ENCODE results near the gene ZBTB24. TPM values are rescaled to one million over a fixed set of nuclear protein-coding genes. Genes with fewer than 3 reads are reported as not detected.

ZBTB24 gene
- total and polyA plus RNA-seq, 4 donors = 1.2 to 3.9 (median 2.2) TPM

DNA sequence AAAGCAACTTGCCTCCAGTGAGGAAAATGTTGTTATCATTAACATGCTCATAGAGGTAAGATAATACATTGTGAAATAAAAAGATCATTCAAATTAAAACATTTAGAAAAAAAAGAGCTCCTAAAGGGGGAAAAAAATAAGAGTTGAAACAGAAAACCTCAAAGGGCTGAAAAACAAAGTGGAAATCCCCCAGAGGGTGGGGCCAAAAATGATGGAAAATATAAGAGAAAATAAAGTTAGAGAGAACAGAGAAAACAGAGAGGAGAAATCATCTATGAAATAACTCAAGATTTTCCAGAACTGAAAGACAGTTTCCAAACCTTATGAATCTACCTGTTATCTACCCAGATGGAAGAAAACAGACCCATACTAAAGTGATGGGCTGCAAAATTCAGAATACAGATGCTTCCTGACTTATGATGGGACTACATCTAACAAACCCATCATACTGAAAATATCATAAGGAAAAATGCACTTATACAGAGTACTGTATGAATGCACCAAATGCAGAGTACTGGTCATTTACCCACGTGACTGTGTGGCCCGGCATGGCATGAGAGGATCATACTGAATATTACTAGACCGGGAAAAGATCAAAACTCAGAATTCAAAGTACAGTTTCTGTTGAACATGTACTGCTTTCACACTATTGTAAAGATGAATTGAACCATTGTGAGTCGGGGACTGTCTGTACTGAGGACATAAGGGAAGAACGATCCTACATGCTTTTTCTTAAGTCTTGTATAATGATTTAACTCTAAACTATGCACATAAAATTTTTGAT is 4.0 kb downstream of the ZBTB24 start (continued):
- no peak for TF ChIP-seq HNF4A (conservative IDR thresholded peaks at IDR 0.05)
- TF ChIP-seq ATF3 (IDR thresholded peaks at IDR 0.05) = no peak
- no peak for TF ChIP-seq EGR1 (IDR thresholded peaks at IDR 0.05; ENCODE audit: low read depth in 2 of 2)
- no peak for TF ChIP-seq NR2F2 (IDR thresholded peaks at IDR 0.05)
- no peak for TF ChIP-seq HNF4G (IDR thresholded peaks at IDR 0.05)
- TF ChIP-seq ZBTB33 (IDR thresholded peaks at IDR 0.05) = no peak

DNA sequence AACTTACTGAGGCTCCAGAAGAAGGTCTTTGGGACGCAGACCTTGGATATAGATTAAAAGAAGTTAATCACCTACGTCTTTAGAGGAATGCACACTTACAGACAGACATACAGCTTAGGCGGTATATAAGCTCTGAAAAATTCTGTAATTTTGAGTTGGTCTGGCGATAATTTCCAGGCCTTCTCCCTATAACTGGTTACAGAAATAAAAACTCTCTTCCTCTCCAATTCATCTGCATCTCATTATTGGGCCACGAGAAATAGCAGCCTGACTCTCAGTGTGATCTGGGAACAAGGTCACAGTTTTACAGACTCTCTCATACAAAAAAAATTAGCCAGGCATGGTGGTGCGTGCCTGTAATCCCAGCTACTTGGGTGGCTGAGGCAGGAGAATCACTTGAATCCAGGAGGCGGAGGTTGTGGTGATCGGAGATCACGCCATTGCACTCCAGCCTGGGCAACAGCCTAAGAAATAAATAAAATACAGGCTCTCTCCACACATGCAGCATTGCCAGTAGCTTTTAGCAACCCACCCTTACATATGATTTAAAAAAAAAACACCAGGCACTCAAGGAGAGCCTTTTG is 4.7 kb downstream of the ZBTB24 start:
- 94% methylated on average over 9 of the region's 9 CpGs for WGBS
- Histone ChIP-seq H3K4me3 (ENCODE audit: low read depth in 1 of 3, low read length in 3 of 3) (no peak overlapping the region), H3K27ac (ENCODE audit: low read depth in 1 of 2, low read length in 2 of 2) (no peak overlapping the region), H3K36me3 (ENCODE audit: control insufficient read depth in 4 of 4, insufficient read depth in 3 of 4, low read depth in 1 of 4, low read length in 3 of 4) (peaks cover 5 to 12% (median 7%) of the 10 kb centered on the region in 4 donors), H3K27me3 (ENCODE audit: control insufficient read depth in 4 of 4, insufficient read depth in 4 of 4, low read length in 3 of 4) (no peaks in the 10 kb centered on the region), H3K4me1 (ENCODE audit: control insufficient read depth in 4 of 4, insufficient read depth in 4 of 4, low read length in 3 of 4) (peaks cover 0 to 20% (median 7%) of the 10 kb centered on the region in 4 donors), H3K9ac (ENCODE audit: low read depth in 1 of 2, low read length in 2 of 2) (no peak overlapping the region), H3K9me3 (ENCODE audit: control insufficient read depth in 4 of 4, low read length in 3 of 4) (no peaks in the 10 kb centered on the region)
- no peak for DNase-seq (ENCODE audit: low spot score)
- TF ChIP-seq RXRA (IDR thresholded peaks at IDR 0.05) = no peak
- TF ChIP-seq EGR1 (IDR thresholded peaks at IDR 0.05; ENCODE audit: low read depth in 2 of 2) = no peak
- TF ChIP-seq RAD21 (IDR thresholded peaks at IDR 0.05) = no peak
- TF ChIP-seq GABPA (IDR thresholded peaks at IDR 0.05 in 1 of 2, conservative IDR thresholded peaks at IDR 0.05 in 1 of 2) = no peak
- no peak for TF ChIP-seq CTCF (IDR thresholded peaks at IDR 0.05; ENCODE audit: low read depth, low read length, missing input control)
- TF ChIP-seq ZBTB33 (IDR thresholded peaks at IDR 0.05) = no peak

DNA sequence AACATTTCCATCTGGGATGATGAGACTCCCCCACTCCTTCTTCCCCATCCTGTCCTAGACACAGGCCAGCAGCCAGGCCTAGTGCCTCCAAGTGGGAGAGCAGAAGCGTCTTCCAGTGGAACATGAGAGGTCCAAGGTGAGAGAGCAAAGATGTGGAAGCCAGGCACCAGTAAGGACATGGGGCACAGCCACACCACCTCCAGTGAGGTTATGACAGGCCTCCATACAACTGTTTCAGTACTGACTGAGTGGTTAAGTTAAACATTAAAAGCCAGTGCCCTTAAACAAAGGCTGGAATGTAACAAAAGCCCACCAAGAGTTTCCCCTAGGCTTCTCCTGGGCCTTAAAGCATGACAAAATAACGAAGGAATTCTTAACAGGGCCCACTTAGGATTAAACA is 5.3 kb downstream of the ZBTB24 start:
- TF ChIP-seq YY1 (IDR thresholded peaks at IDR 0.05) (no peak), FOXA1 (IDR thresholded peaks at IDR 0.05) (no peak), HNF4G (IDR thresholded peaks at IDR 0.05) (no peak)
- H3K4me3 ChIP-seq (ENCODE audit: low read depth in 1 of 3, low read length in 3 of 3) = no peak overlapping the region
- H3K27ac ChIP-seq (ENCODE audit: low read depth in 1 of 2, low read length in 2 of 2) = no peak overlapping the region
- H3K36me3 ChIP-seq (ENCODE audit: control insufficient read depth in 4 of 4, insufficient read depth in 3 of 4, low read depth in 1 of 4, low read length in 3 of 4) = peaks cover 6 to 12% (median 10%) of the 10 kb centered on the region in 4 donors
- peaks cover 0 to 20% (median 7%) of the 10 kb centered on the region in 4 donors for H3K4me1 ChIP-seq (ENCODE audit: control insufficient read depth in 4 of 4, insufficient read depth in 4 of 4, low read length in 3 of 4)
- no peaks in the 10 kb centered on the region for H3K9me3 ChIP-seq (ENCODE audit: control insufficient read depth in 4 of 4, low read length in 3 of 4)
- no peak overlapping the region for H3K9ac ChIP-seq (ENCODE audit: low read depth in 1 of 2, low read length in 2 of 2)
- H3K27me3 ChIP-seq (ENCODE audit: control insufficient read depth in 4 of 4, insufficient read depth in 4 of 4, low read length in 3 of 4) = no peaks in the 10 kb centered on the region
- WGBS = 75% methylated on average over 2 of the region's 2 CpGs
- no peak for DNase-seq (ENCODE audit: low spot score)
